Skeletal muscle tissue (tissue), 4 donors: ENCODE results near the gene DBNL. TPM values are rescaled to one million over a fixed set of nuclear protein-coding genes. Genes with fewer than 3 reads are reported as not detected.

Experiments
- H3K27ac ChIP-seq: one replicate; pipeline ENCODE4 v1.7.0; 2013; ENCODE audit warnings: mild to moderate bottlenecking, low read depth, low read length, inconsistent platforms
- H3K27me3 ChIP-seq, 3 donors: one replicate each; pipeline ENCODE4 v1.7.0; 2013; ENCODE audit warnings: low read length in 3 of 3; ENCODE audit not compliant: control insufficient read depth in 3 of 3, insufficient read depth in 3 of 3
- H3K36me3 ChIP-seq, 3 donors: one replicate each; pipeline ENCODE4 v1.7.0; 2013; ENCODE audit warnings: low read length in 3 of 3; ENCODE audit not compliant: control insufficient read depth in 3 of 3, insufficient read depth in 3 of 3
- H3K4me1 ChIP-seq, 3 donors: one replicate each; pipeline ENCODE4 v1.7.0; 2013; ENCODE audit warnings: low read length in 3 of 3, mild to moderate bottlenecking in 3 of 3; ENCODE audit not compliant: control insufficient read depth in 3 of 3, insufficient read depth in 3 of 3
- H3K4me3 ChIP-seq, 3 donors: one replicate each; pipeline ENCODE4 v1.7.0; 2013; ENCODE audit warnings: low read length in 3 of 3
- H3K9ac ChIP-seq, 3 donors: one replicate each; pipeline ENCODE4 v1.7.0; 2013; ENCODE audit warnings: low read length in 3 of 3, mild to moderate bottlenecking in 3 of 3, moderate library complexity in 2 of 3, low read depth in 1 of 3
- H3K9me3 ChIP-seq, 3 donors: one replicate each; pipeline ENCODE4 v1.7.0; 2013; ENCODE audit warnings: low read length in 3 of 3; ENCODE audit not compliant: control insufficient read depth in 3 of 3
- total RNA-seq: library from RNA; depleted of rRNA; stranded (reverse); fragments of >200 nt; gene quantifications from one replicate; pipeline ENCODE4 v1.2.3, GENCODE V29; 2014
- donor health status: Osteomylitis.

Gene DBNL
- total RNA-seq, 1 donor from 2014 or later: 41.2 TPM

- Histone ChIP-seq H3K4me1 (peaks cover 71 to 83% (median 79%) of the 10 kb centered on the region in 3 donors), H3K4me3 (no peak overlapping the region), H3K27me3 (no peaks in the 10 kb centered on the region), H3K36me3 (peaks cover 41 to 56% (median 47%) of the 10 kb centered on the region in 3 donors), H3K9me3 (no peaks in the 10 kb centered on the region), H3K27ac (no peak overlapping the region), H3K9ac (peak overlapping the region in 1 of 3 donors; percentile 50)
Measured at GRCh38 chr7:44076101-44076895, 31.8 kb downstream of the DBNL start.

- Histone ChIP-seq H3K27me3 (no peaks in the 10 kb centered on the region), H3K36me3 (peaks cover 41 to 56% (median 47%) of the 10 kb centered on the region in 3 donors), H3K9ac (peak overlapping the region in 2 of 3 donors; percentile 32 to 50), H3K4me1 (peaks cover 74 to 78% (median 75%) of the 10 kb centered on the region in 3 donors), H3K27ac (no peak overlapping the region), H3K9me3 (no peaks in the 10 kb centered on the region), H3K4me3 (no peak overlapping the region)
Measured at GRCh38 chr7:44077061-44077460, 32.6 kb downstream of the DBNL start.

GRCh38 chr7:44077681-44078091 is 33.2 kb downstream of the DBNL start:
- Histone ChIP-seq H3K4me1 (peaks cover 67 to 72% (median 69%) of the 10 kb centered on the region in 3 donors), H3K9ac (peak overlapping the region in 1 of 3 donors; percentile 45), H3K27ac (peak overlapping the region; percentile 28), H3K36me3 (peaks cover 40 to 52% (median 47%) of the 10 kb centered on the region in 3 donors), H3K27me3 (no peaks in the 10 kb centered on the region), H3K9me3 (no peaks in the 10 kb centered on the region), H3K4me3 (peak overlapping the region in 1 of 3 donors; percentile 29)

GRCh38 chr7:44078521-44078920 is 34.0 kb downstream of the DBNL start:
- Histone ChIP-seq H3K27ac (peak overlapping the region; percentile 69), H3K27me3 (no peaks in the 10 kb centered on the region), H3K4me3 (no peak overlapping the region), H3K36me3 (peaks cover 38 to 50% (median 47%) of the 10 kb centered on the region in 3 donors), H3K9me3 (no peaks in the 10 kb centered on the region), H3K4me1 (peaks cover 59 to 69% (median 61%) of the 10 kb centered on the region in 3 donors), H3K9ac (peak overlapping the region in 2 of 3 donors; percentile 7 to 90)

- Histone ChIP-seq H3K27ac (peak overlapping the region; percentile 69), H3K27me3 (no peaks in the 10 kb centered on the region), H3K9me3 (no peaks in the 10 kb centered on the region), H3K36me3 (peaks cover 38 to 50% (median 47%) of the 10 kb centered on the region in 3 donors), H3K4me1 (peaks cover 58 to 69% (median 59%) of the 10 kb centered on the region in 3 donors), H3K9ac (peak overlapping the region; percentile 7 to 90 (median 45)), H3K4me3 (no peak overlapping the region)
Measured at GRCh38 chr7:44079331-44080021, 35.0 kb downstream of the DBNL start.

GRCh38 chr7:44080118-44080517 is 35.6 kb downstream of the DBNL start:
- H3K4me3 ChIP-seq: peak overlapping the region in 1 of 3 donors; percentile 32
- H3K36me3 ChIP-seq: peaks cover 38 to 46% (median 45%) of the 10 kb centered on the region in 3 donors
- H3K4me1 ChIP-seq: peaks cover 58 to 67% (median 59%) of the 10 kb centered on the region in 3 donors
- no peaks in the 10 kb centered on the region for H3K9me3 ChIP-seq
- no peaks in the 10 kb centered on the region for H3K27me3 ChIP-seq
- H3K27ac ChIP-seq: peak overlapping the region; percentile 84
- peak overlapping the region in 2 of 3 donors; percentile 45 to 90 for H3K9ac ChIP-seq

- H3K4me3 ChIP-seq: peak overlapping the region; percentile 47 to 77 (median 54)
- H3K4me1 ChIP-seq: peaks cover 58 to 67% (median 59%) of the 10 kb centered on the region in 3 donors
- H3K27ac ChIP-seq: peak overlapping the region; percentile 84
Measured at GRCh38 chr7:44080686-44081265, 36.3 kb downstream of the DBNL start.

GRCh38 chr7:44081266-44081748 is 36.8 kb downstream of the DBNL start:
- H3K9ac ChIP-seq: peak overlapping the region; percentile 19 to 90 (median 21)
- peaks cover 55 to 67% (median 59%) of the 10 kb centered on the region in 3 donors for H3K4me1 ChIP-seq

More at GRCh38 chr7:44080686-44081265, 36.3 kb downstream of the DBNL start:
- peaks cover 32 to 40% (median 38%) of the 10 kb centered on the region in 3 donors for H3K36me3 ChIP-seq
- peak overlapping the region; percentile 19 to 90 (median 21) for H3K9ac ChIP-seq
- no peaks in the 10 kb centered on the region for H3K9me3 ChIP-seq
- H3K27me3 ChIP-seq: no peaks in the 10 kb centered on the region

GRCh38 chr7:44082541-44083207 is 38.2 kb downstream of the DBNL start:
- Histone ChIP-seq H3K9ac (peak overlapping the region; percentile 30 to 76 (median 64)), H3K27me3 (no peaks in the 10 kb centered on the region), H3K27ac (peak overlapping the region; percentile 84), H3K9me3 (no peaks in the 10 kb centered on the region), H3K4me3 (peak overlapping the region; percentile 64 to 72 (median 68)), H3K4me1 (peaks cover 53 to 65% (median 53%) of the 10 kb centered on the region in 3 donors), H3K36me3 (peaks cover 20 to 25% (median 22%) of the 10 kb centered on the region in 3 donors)

More at GRCh38 chr7:44081266-44081748, 36.8 kb downstream of the DBNL start:
- Histone ChIP-seq H3K4me3 (peak overlapping the region; percentile 47 to 77 (median 54)), H3K36me3 (peaks cover 27 to 35% (median 34%) of the 10 kb centered on the region in 3 donors), H3K27me3 (no peaks in the 10 kb centered on the region), H3K9me3 (no peaks in the 10 kb centered on the region), H3K27ac (peak overlapping the region; percentile 84)
